Measurements from ENCODE around the gene ZNF771.

ZNF771 gene

GRCh38 chr16:30429418-30429677, 21.9 kb downstream of the ZNF771 start:
- Mint-ChIP-seq H3K9me3 (no peaks in the 10 kb centered on the region), H3K4me3 (no peak overlapping the region), H3K27ac (no peak overlapping the region), H3K27me3 (no peaks in the 10 kb centered on the region), H3K4me1 (peaks cover 28% of the 10 kb centered on the region), H3K36me3 (ENCODE audit: low read depth) (peaks cover 8% of the 10 kb centered on the region)
- ATAC-seq = peak; percentile 13
- DNase-seq = no peak

GRCh38 chr16:30429678-30430427, 22.4 kb downstream of the ZNF771 start, which contains the start of gene DCTPP1:
TSS of gene DCTPP1 (minus strand) at chr16:30430030. CDS start at chr16:30429980, 50 bp downstream.
- peaks cover 5% of the 10 kb centered on the region for H3K36me3 Mint-ChIP-seq (ENCODE audit: low read depth)
- ATAC-seq = peak; percentile 97
- no peak within 1 kb of the TSS for H3K27ac Mint-ChIP-seq
- peaks cover 2% of the 10 kb centered on the region for H3K27me3 Mint-ChIP-seq
- H3K9me3 Mint-ChIP-seq = no peaks in the 10 kb centered on the region
- peak; percentile 95 for DNase-seq
- no peak within 1 kb of the TSS for H3K4me3 Mint-ChIP-seq
- peaks cover 33% of the 10 kb centered on the region for H3K4me1 Mint-ChIP-seq

GRCh38 chr16:30430428-30430970, 23.1 kb downstream of the ZNF771 start:
- Mint-ChIP-seq H3K36me3 (ENCODE audit: low read depth) (peaks cover 5% of the 10 kb centered on the region), H3K4me3 (no peak overlapping the region), H3K4me1 (peaks cover 36% of the 10 kb centered on the region), H3K27me3 (peaks cover 3% of the 10 kb centered on the region), H3K9me3 (no peaks in the 10 kb centered on the region), H3K27ac (no peak overlapping the region)
- ATAC-seq = peak; percentile 18
- DNase-seq = no peak

GRCh38 chr16:30434852-30435251, 27.4 kb downstream of the ZNF771 start:
- DNase-seq (peak; percentile 76), ATAC-seq (peak; percentile 59)
- Mint-ChIP-seq H3K27me3 (peaks cover 3% of the 10 kb centered on the region), H3K4me3 (peak overlapping the region; percentile 59), H3K27ac (peak overlapping the region; percentile 90), H3K9me3 (no peaks in the 10 kb centered on the region), H3K36me3 (ENCODE audit: low read depth) (no peaks in the 10 kb centered on the region), H3K4me1 (peaks cover 25% of the 10 kb centered on the region)

- H3K27ac Mint-ChIP-seq = no peak overlapping the region
- ATAC-seq = no peak
Measured at GRCh38 chr16:30437511-30438046, 30.2 kb downstream of the ZNF771 start.

GRCh38 chr16:30438835-30439234, 31.4 kb downstream of the ZNF771 start:
- ATAC-seq (no peak), DNase-seq (no peak)
- Mint-ChIP-seq H3K27ac (no peak overlapping the region), H3K4me1 (peaks cover 33% of the 10 kb centered on the region), H3K4me3 (no peak overlapping the region), H3K36me3 (ENCODE audit: low read depth) (peaks cover 11% of the 10 kb centered on the region), H3K9me3 (no peaks in the 10 kb centered on the region), H3K27me3 (peaks cover 3% of the 10 kb centered on the region)

More at GRCh38 chr16:30437511-30438046, 30.2 kb downstream of the ZNF771 start:
- peaks cover 3% of the 10 kb centered on the region for H3K27me3 Mint-ChIP-seq
- H3K36me3 Mint-ChIP-seq (ENCODE audit: low read depth) = peaks cover 2% of the 10 kb centered on the region
- DNase-seq = no peak
- H3K4me3 Mint-ChIP-seq = no peak overlapping the region
- H3K9me3 Mint-ChIP-seq = no peaks in the 10 kb centered on the region
- H3K4me1 Mint-ChIP-seq = peaks cover 30% of the 10 kb centered on the region

GRCh38 chr16:30439720-30440348, 32.4 kb downstream of the ZNF771 start:
- Mint-ChIP-seq H3K36me3 (ENCODE audit: low read depth) (peaks cover 17% of the 10 kb centered on the region), H3K9me3 (no peaks in the 10 kb centered on the region), H3K4me1 (peaks cover 33% of the 10 kb centered on the region), H3K27ac (no peak overlapping the region), H3K4me3 (no peak overlapping the region), H3K27me3 (peaks cover under 1% of the 10 kb centered on the region)
- DNase-seq (no peak), ATAC-seq (no peak)

GRCh38 chr16:30443631-30444030, 36.2 kb downstream of the ZNF771 start:
- Mint-ChIP-seq H3K4me1 (peaks cover 34% of the 10 kb centered on the region), H3K9me3 (no peaks in the 10 kb centered on the region), H3K27me3 (no peaks in the 10 kb centered on the region), H3K27ac (no peak overlapping the region), H3K36me3 (ENCODE audit: low read depth) (peaks cover 22% of the 10 kb centered on the region), H3K4me3 (peak overlapping the region; percentile 91)
- no peak for DNase-seq
- no peak for ATAC-seq

GRCh38 chr16:30444231-30445148, 37.1 kb downstream of the ZNF771 start:
- Mint-ChIP-seq H3K9me3 (no peaks in the 10 kb centered on the region), H3K27me3 (no peaks in the 10 kb centered on the region), H3K4me1 (peaks cover 35% of the 10 kb centered on the region), H3K27ac (peak overlapping the region; percentile 77), H3K4me3 (peak overlapping the region; percentile 91), H3K36me3 (ENCODE audit: low read depth) (peaks cover 22% of the 10 kb centered on the region)
- ATAC-seq (no peak), DNase-seq (no peak)

- Mint-ChIP-seq H3K27ac (peak overlapping the region; percentile 77), H3K36me3 (ENCODE audit: low read depth) (peaks cover 22% of the 10 kb centered on the region), H3K27me3 (no peaks in the 10 kb centered on the region), H3K9me3 (no peaks in the 10 kb centered on the region), H3K4me1 (peaks cover 37% of the 10 kb centered on the region), H3K4me3 (peak overlapping the region; percentile 91)
- DNase-seq (no peak), ATAC-seq (peak; percentile 21)
Measured at GRCh38 chr16:30445149-30445407, 37.7 kb downstream of the ZNF771 start.

- peak; percentile 96 for DNase-seq
- peak; percentile 96 for ATAC-seq
- Mint-ChIP-seq H3K4me3 (peak within 1 kb of the TSS; percentile 91), H3K4me1 (peaks cover 38% of the 10 kb centered on the region), H3K9me3 (no peaks in the 10 kb centered on the region), H3K27me3 (no peaks in the 10 kb centered on the region), H3K27ac (peak within 1 kb of the TSS; percentile 89), H3K36me3 (ENCODE audit: low read depth) (peaks cover 22% of the 10 kb centered on the region)
Measured at GRCh38 chr16:30445408-30446202, 38.2 kb downstream of the ZNF771 start, which contains the start of gene SEPHS2. TSS of gene SEPHS2 (minus strand) at chr16:30445874. CDS start at chr16:30445727, 147 bp downstream.

GRCh38 chr16:30446203-30446595, 38.8 kb downstream of the ZNF771 start:
- ATAC-seq (no peak), DNase-seq (no peak)
- Mint-ChIP-seq H3K27me3 (no peaks in the 10 kb centered on the region), H3K4me3 (peak overlapping the region; percentile 91), H3K27ac (peak overlapping the region; percentile 89), H3K36me3 (ENCODE audit: low read depth) (peaks cover 22% of the 10 kb centered on the region), H3K9me3 (no peaks in the 10 kb centered on the region), H3K4me1 (peaks cover 42% of the 10 kb centered on the region)

- H3K4me1 Mint-ChIP-seq = peaks cover 50% of the 10 kb centered on the region
- DNase-seq (no peak), ATAC-seq (no peak)
- peaks cover 20% of the 10 kb centered on the region for H3K36me3 Mint-ChIP-seq (ENCODE audit: low read depth)
- H3K9me3 Mint-ChIP-seq = no peaks in the 10 kb centered on the region
- H3K4me3 Mint-ChIP-seq = no peak overlapping the region
- no peak overlapping the region for H3K27ac Mint-ChIP-seq
- no peaks in the 10 kb centered on the region for H3K27me3 Mint-ChIP-seq
Measured at GRCh38 chr16:30447512-30448226, 40.3 kb downstream of the ZNF771 start.

All from activated naive CD8-positive, alpha-beta T cell treated with anti-CD3 and anti-CD28 coated beads, Interleukin-2, amount 50 U/mL, for 24 hours (primary cell).